ENCODE measurements around the gene SSNA1.
A peak's percentile ranks its signal among the peaks of the same experiment; 100 is the strongest.

The SSNA1 gene

DNA sequence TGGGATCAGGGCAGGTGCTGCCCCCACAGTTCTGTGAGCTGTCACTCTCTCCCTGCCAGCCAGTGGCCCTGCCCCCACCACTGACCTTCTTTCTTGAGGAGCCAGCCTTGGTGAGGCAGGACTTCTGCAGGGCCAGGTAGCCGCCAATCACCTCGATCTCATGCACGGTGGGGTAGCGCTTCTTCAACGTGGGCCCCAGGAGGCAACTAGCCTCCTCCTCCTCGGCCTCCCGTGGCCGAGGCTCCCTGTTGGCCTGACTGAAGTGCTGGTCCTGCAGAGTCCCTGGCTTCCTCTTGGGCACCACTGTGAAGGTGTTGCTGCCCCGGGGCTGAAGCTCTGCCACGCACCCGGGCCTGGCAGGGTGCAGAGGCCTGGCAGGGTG is 10.4 kb downstream of the SSNA1 start:
- POLR2A ChIA-PET (ENCODE audit: low non-redundant PET): interaction anchor here (2.1 kb wide), 1 partner anchor 10 kb away, joined by 17 read pairs; the partner anchor contains the start of genes ANAPC2 and SSNA1
- no peak for DNase-seq (ENCODE audit: low spot score)
- CTCF ChIA-PET: interaction anchor here (0.5 to 2.5 kb wide), 9 partner anchors 10 to 126 kb away, joined by 3 to 14 read pairs (median 4); partner anchors contain the start of genes ANAPC2 and SSNA1
- TF ChIP-seq, protein P1, sequence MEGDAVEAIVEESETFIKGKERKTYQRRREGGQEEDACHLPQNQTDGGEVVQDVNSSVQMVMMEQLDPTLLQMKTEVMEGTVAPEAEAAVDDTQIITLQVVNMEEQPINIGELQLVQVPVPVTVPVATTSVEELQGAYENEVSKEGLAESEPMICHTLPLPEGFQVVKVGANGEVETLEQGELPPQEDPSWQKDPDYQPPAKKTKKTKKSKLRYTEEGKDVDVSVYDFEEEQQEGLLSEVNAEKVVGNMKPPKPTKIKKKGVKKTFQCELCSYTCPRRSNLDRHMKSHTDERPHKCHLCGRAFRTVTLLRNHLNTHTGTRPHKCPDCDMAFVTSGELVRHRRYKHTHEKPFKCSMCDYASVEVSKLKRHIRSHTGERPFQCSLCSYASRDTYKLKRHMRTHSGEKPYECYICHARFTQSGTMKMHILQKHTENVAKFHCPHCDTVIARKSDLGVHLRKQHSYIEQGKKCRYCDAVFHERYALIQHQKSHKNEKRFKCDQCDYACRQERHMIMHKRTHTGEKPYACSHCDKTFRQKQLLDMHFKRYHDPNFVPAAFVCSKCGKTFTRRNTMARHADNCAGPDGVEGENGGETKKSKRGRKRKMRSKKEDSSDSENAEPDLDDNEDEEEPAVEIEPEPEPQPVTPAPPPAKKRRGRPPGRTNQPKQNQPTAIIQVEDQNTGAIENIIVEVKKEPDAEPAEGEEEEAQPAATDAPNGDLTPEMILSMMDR (conservative IDR thresholded peaks at IDR 0.05; ENCODE audit: low read depth): no peak
- peak overlapping the region; percentile 99 for H3K27ac ChIP-seq

DNA sequence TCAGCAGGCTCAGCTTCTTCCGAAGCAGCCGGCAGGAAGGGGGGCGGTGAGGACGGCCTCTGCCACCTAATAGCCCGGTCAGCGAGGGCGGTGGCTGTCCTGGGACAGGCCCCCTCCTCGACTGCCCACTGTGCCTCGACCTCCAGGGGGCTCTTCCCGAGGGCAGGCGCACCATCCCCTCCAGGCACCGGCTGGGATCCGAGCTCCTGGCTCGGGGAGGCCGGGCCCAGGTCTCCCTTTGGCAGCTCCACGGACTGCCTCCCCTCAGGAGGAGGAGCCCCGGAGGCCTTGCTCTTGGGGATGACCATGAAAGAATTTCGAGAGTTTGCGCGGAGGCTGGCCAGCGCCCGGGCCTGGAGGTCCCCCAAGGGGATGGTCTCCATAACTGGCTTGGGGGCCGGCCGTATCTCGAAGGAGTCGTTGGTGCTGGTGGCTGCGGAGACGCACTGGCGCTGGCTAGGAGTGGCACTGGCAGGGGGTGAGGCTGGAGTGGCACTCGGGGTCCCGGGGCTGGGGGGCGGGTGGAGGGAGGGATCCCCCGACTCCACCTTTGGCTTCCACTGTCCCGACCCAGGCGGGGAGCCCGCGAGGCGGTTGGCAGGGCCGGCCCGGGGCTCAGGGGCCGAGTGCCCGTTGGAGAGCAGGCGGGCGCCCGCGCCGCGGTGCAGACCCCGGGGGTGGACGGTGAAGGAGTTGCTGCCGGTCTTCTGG is 11.1 kb downstream of the SSNA1 start:
- ChIA-PET CTCF (interaction anchor here (0.5 to 2.5 kb wide), 7 partner anchors 10 to 127 kb away, joined by 3 to 14 read pairs (median 4); partner anchors contain the start of genes ANAPC2 and SSNA1), POLR2A (ENCODE audit: low non-redundant PET) (interaction anchor here (2.1 kb wide), 1 partner anchor 11 kb away, joined by 17 read pairs; the partner anchor contains the start of genes ANAPC2 and SSNA1)
- TF ChIP-seq, protein P1 (conservative IDR thresholded peaks at IDR 0.05; ENCODE audit: low read depth): no peak
- no peak for DNase-seq (ENCODE audit: low spot score)
- H3K27ac ChIP-seq: peak overlapping the region; percentile 99

DNA sequence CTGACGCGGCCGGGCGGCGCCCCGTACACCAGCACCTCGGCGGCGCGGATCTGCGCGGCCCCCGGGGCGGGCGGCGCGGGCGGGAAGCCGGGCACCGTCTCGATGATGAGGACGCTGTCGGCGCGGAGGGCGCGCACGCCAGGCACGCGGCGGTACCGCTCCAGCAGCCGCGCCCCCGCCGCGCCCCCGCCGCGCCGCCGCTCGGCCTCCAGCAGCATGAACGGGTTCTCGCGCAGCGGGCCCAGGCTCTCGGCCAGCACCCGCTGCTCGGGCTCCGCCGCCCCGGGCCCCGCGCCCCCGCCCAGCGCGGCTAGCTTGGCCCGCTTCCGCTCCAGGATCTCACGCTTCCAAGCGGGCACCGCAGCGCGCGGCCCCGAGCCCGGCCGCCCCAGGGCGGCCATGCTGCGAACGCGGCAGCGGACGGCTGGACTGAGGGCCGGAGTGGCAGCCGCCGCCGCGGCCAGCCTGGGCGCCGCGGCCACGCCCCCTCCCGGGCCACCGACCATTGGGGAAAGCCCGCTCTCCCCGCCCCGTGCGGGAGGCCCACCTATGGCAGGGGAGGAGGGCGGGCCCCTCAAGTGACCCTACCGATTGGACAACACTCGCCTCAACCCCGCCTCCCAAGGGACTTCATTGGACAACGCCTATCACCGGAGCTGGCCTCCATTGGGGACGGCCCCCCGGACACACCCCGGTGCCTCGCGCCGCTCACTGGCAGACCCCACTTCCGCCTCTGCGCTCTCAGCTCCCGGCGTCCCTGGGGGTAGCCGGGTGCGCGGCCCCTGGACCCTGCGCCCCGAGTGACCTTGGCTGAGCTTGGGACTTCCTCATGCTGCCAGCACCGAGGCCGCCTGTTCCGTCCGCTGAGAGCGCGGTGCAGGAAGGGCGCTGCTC is 12.1 kb downstream of the SSNA1 start, which contains the start of gene TPRN:
TSS of gene TPRN (minus strand) at position 431 of the 894 bp plus-strand sequence. CDS start at position 401, 30 bp downstream.
- ChIA-PET CTCF (interaction anchor here (0.6 to 2.6 kb wide), 4 partner anchors 26 to 306 kb away, joined by 3 to 10 read pairs (median 3); partner anchors contain the start of gene RNF224), POLR2A (ENCODE audit: low non-redundant PET) (interaction anchor here (0.5 to 0.9 kb wide), 6 partner anchors 22 to 85 kb away, joined by 3 read pairs; partner anchors contain the start of genes RNF208 and RNF224)
- TF ChIP-seq, protein P1 (conservative IDR thresholded peaks at IDR 0.05; ENCODE audit: low read depth): no peak
- peak within 1 kb of the TSS; percentile 99 for H3K27ac ChIP-seq
- peak; percentile 100 for DNase-seq (ENCODE audit: low spot score)

DNA sequence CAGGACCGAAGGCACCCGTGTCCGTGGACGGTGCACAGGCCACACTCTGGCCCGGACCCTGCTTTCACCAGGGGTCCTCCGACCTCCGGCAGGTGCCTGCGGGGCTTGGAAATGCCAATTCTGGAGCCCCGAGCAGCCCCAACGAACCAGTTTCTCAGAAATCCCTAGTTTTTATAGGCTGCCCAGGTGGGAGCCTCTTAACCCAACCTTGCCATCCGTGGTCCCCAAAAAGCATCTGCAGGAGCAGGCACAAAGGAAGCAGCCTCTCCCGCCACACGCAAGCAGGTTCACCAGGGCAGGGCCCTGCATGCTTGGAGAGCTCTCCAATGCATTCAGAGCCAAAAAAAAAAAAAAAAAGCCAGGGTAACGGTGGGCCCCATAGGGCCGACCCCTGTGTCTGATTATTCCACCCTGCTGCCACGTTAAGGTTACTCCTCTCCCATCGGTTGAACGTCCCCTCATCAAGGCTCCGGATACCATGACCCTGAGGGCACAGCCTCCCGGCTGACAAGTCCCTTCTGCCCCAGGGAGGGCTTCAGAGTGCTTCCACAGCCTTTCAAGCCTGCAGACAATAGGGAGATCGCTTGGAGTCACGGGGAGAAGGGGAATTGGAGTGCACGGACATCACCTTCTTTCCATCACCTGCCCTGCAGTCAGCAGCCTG is 12.9 kb downstream of the SSNA1 start:
- peak overlapping the region; percentile 99 for H3K27ac ChIP-seq
- ChIA-PET POLR2A (ENCODE audit: low non-redundant PET) (interaction anchor here (0.6 to 0.9 kb wide), 4 partner anchors 21 to 86 kb away, joined by 3 read pairs; partner anchors contain the start of gene RNF208), CTCF (interaction anchor here (0.6 to 2.6 kb wide), 7 partner anchors 26 to 939 kb away, joined by 3 to 10 read pairs (median 3); partner anchors contain the start of gene RNF224)
- TF ChIP-seq, protein P1 (conservative IDR thresholded peaks at IDR 0.05; ENCODE audit: low read depth): no peak
- no peak for DNase-seq (ENCODE audit: low spot score)

DNA sequence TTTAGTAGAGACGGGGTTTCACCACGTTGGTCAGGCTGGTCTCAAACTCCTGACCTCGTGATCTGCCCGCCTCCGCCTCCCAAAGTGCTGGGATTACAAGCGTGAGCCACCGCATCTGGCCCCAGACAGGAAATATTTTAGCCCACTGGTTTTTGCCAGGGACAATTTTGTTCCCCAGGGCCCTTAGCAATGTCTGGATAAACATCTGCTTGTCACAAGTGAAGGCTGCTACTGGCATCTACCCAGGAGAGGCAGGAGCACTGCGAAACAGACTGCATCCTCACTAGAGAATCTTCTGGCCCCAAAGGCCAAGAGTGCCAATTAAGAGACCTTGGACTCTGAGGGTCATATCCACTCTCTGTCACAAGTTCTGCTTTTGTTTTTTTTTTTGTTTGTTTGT is 14.5 kb downstream of the SSNA1 start:
- peak overlapping the region; percentile 99 for H3K27ac ChIP-seq

More for the DNA sequence above, 14.5 kb downstream of the SSNA1 start:
- ChIA-PET POLR2A (ENCODE audit: low non-redundant PET) (no interaction called here), CTCF (interaction anchor here (1.1 to 2.6 kb wide), 3 partner anchors 24 to 33 kb away, joined by 3 to 10 read pairs (median 10); partner anchors contain the start of gene RNF224)
- TF ChIP-seq, protein P1 (conservative IDR thresholded peaks at IDR 0.05; ENCODE audit: low read depth): no peak
- DNase-seq (ENCODE audit: low spot score): no peak
